HEK293 (cell line): ENCODE results near the gene ELOVL1.
A peak's percentile ranks its signal among the peaks of the same experiment; 100 is the strongest.

Source experiments
- CTCF ChIA-PET: fragments of 350-600 bp; formaldehyde crosslinking; extraction: SDS; loops from one replicate; lab custom pipeline; 2021; ENCODE audit warnings: antibody characterized with exemption; lab: Yijun Ruan, JAX
- POLR2A ChIA-PET: fragments of 300-600 bp; formaldehyde crosslinking; extraction: SDS; loops from one replicate; lab custom pipeline; 2020; ENCODE audit warnings: antibody characterized with exemption, inconsistent platforms; lab: Yijun Ruan, JAX
- H3K27ac ChIP-seq: fragments of 200-500 bp; sonication (Bioruptor generic); 2 replicates; pipeline ENCODE4 v1.5.1; 2014; ENCODE audit warnings: low read depth, low read length, control low read depth, inconsistent platforms; ENCODE audit errors: extremely low read depth
- H3K36me3 ChIP-seq, 2 experiments: fragments of 200-500 bp in 1 of 2; sonication (Bioruptor generic) in 1 of 2; 1 replicate in 1 of 2; 2 replicates in 1 of 2; pipeline ENCODE4 v1.5.1; 2014 to 2017; ENCODE audit warnings: inconsistent platforms in 2 of 2, low read length in 2 of 2; ENCODE audit not compliant: control insufficient read depth in 2 of 2, insufficient read depth in 1 of 2
- H3K4me1 ChIP-seq: fragments of 200-500 bp; sonication (Bioruptor generic); 2 replicates; pipeline ENCODE4 v1.5.1; 2014; ENCODE audit warnings: mild to moderate bottlenecking, low read length, inconsistent platforms; ENCODE audit not compliant: control insufficient read depth, insufficient read depth
- H3K4me3 ChIP-seq: 2 replicates; pipeline ENCODE4 v1.5.1; 2011; ENCODE audit warnings: low read depth, mild to moderate bottlenecking, control low read depth, low read length, moderate library complexity
- H3K9me3 ChIP-seq: fragments of 200-500 bp; sonication (Bioruptor generic); 2 replicates; pipeline ENCODE4 v1.5.1; 2014; ENCODE audit warnings: low read depth, low read length, inconsistent platforms; ENCODE audit not compliant: control insufficient read depth, insufficient read depth
- EGR2 ChIP-seq: fragments of 450-650 bp; formaldehyde crosslinking; IDR thresholded peaks from 2 replicates; pipeline ENCODE4 v1.5.1; 2016; ENCODE audit warnings: low read depth, missing biosample characterization, missing genetic modification characterization
- KLF1 ChIP-seq: fragments of 450-650 bp; formaldehyde crosslinking; IDR thresholded peaks from 2 replicates; pipeline ENCODE4 v1.5.1; 2016; ENCODE audit warnings: missing biosample characterization, missing genetic modification characterization
- KLF10 ChIP-seq: fragments of 450-650 bp; IDR thresholded peaks from 2 replicates; pipeline ENCODE4 v1.5.1; 2018; ENCODE audit warnings: missing biosample characterization, mild to moderate bottlenecking, missing genetic modification characterization
- ZFHX2 ChIP-seq: fragments of 450-650 bp; formaldehyde crosslinking; conservative IDR thresholded peaks from 2 replicates; pipeline ENCODE4 v1.5.1; 2016; ENCODE audit warnings: missing biosample characterization, missing genetic modification characterization
- ZFP69B ChIP-seq: fragments of 450-650 bp; formaldehyde crosslinking; IDR thresholded peaks from 2 replicates; pipeline ENCODE4 v1.5.1; 2016; ENCODE audit warnings: missing biosample characterization, missing genetic modification characterization
- ZNF133 ChIP-seq: fragments of 450-650 bp; formaldehyde crosslinking; IDR thresholded peaks from 2 replicates; pipeline ENCODE4 v1.5.1; 2016; ENCODE audit warnings: missing biosample characterization, missing genetic modification characterization
- ZNF350 ChIP-seq: fragments of 450-650 bp; formaldehyde crosslinking; IDR thresholded peaks from 2 replicates; pipeline ENCODE4 v1.5.0; 2017; ENCODE audit warnings: missing biosample characterization, mild to moderate bottlenecking, missing genetic modification characterization
- ZNF48 ChIP-seq: fragments of 450-650 bp; formaldehyde crosslinking; IDR thresholded peaks from 2 replicates; pipeline ENCODE4 v1.5.1; 2016; ENCODE audit warnings: missing biosample characterization, missing genetic modification characterization
- ZNF544 ChIP-seq: fragments of 450-650 bp; formaldehyde crosslinking; IDR thresholded peaks from 2 replicates; pipeline ENCODE4 v1.5.0; 2017; ENCODE audit warnings: missing biosample characterization, missing genetic modification characterization
- ZNF560 ChIP-seq: fragments of 450-650 bp; formaldehyde crosslinking; IDR thresholded peaks from 2 replicates; pipeline ENCODE4 v1.5.1; 2017; ENCODE audit warnings: missing biosample characterization, missing genetic modification characterization, borderline replicate concordance
- ZNF747 ChIP-seq: fragments of 450-650 bp; formaldehyde crosslinking; IDR thresholded peaks from 2 replicates; pipeline ENCODE4 v1.5.1; 2016; ENCODE audit warnings: missing biosample characterization, missing genetic modification characterization
- TF ChIP-seq, protein P1 (sequence below): fragments of 450-650 bp; formaldehyde crosslinking; IDR thresholded peaks from 2 replicates; pipeline ENCODE4 v1.5.1; 2016; ENCODE audit warnings: missing biosample characterization, missing genetic modification characterization
- TF ChIP-seq, protein P2 (sequence below): fragments of 450-650 bp; formaldehyde crosslinking; IDR thresholded peaks from 2 replicates; pipeline ENCODE4 v1.5.1; 2017; ENCODE audit warnings: missing biosample characterization, missing genetic modification characterization
- TF ChIP-seq, protein P3 (sequence below): fragments of 450-650 bp; formaldehyde crosslinking; IDR thresholded peaks from 2 replicates; pipeline ENCODE4 v1.5.1; 2016; ENCODE audit warnings: missing biosample characterization, missing genetic modification characterization
- TF ChIP-seq, protein P4 (sequence below): fragments of 450-650 bp; formaldehyde crosslinking; IDR thresholded peaks from 2 replicates; pipeline ENCODE4 v1.5.1; 2017; ENCODE audit warnings: missing biosample characterization, missing genetic modification characterization

The ELOVL1 gene

GRCh38 chr1:43346636-43347035 is 21.2 kb downstream of the ELOVL1 start (continued):
- TF ChIP-seq, protein P1, sequence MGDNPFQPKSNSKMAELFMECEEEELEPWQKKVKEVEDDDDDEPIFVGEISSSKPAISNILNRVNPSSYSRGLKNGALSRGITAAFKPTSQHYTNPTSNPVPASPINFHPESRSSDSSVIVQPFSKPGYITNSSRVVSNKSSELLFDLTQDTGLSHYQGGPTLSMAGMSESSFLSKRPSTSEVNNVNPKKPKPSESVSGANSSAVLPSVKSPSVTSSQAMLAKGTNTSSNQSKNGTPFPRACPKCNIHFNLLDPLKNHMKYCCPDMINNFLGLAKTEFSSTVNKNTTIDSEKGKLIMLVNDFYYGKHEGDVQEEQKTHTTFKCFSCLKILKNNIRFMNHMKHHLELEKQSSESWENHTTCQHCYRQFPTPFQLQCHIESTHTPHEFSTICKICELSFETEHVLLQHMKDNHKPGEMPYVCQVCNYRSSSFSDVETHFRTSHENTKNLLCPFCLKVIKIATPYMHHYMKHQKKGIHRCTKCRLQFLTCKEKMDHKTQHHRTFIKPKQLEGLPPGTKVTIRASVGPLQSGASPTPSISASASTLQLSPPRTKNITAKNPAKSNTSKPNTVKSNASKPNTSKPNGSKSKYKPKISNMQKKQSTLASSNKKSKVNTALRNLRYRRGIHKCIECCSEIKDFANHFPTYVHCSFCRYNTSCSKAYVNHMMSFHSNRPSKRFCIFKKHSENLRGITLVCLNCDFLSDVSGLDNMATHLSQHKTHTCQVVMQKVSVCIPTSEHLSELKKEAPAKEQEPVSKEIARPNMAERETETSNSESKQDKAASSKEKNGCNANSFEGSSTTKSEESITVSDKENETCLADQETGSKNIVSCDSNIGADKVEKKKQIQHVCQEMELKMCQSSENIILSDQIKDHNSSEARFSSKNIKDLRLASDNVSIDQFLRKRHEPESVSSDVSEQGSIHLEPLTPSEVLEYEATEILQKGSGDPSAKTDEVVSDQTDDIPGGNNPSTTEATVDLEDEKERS (tag by site-specific recombination) = no peak
- TF ChIP-seq ZNF747 (tag by site-specific recombination) = no peak

DNA sequence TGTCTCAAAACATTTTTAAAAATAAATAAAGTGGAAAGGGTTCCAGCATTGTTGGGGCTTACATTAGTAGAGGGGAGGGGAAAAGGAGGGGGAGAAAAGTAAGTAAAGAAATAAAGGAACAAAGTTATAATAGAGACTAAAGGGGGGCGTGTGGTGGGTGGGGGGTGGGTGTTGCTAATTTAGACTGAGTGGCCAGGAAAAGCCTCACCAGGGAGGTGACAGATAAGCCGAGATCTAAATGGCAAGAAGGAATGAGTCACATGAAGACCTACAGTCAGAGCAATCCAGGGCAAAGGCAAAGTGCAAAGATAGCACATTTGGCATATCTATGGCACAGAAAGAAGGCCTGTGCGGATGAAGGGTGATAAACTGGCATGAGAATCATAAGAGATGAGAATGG is 22.7 kb downstream of the ELOVL1 start:
- peak; percentile 94 for TF ChIP-seq ZFHX2 (tag by site-specific recombination)
- no peak for TF ChIP-seq ZNF350 (tag by site-specific recombination)
- TF ChIP-seq, protein P2, sequence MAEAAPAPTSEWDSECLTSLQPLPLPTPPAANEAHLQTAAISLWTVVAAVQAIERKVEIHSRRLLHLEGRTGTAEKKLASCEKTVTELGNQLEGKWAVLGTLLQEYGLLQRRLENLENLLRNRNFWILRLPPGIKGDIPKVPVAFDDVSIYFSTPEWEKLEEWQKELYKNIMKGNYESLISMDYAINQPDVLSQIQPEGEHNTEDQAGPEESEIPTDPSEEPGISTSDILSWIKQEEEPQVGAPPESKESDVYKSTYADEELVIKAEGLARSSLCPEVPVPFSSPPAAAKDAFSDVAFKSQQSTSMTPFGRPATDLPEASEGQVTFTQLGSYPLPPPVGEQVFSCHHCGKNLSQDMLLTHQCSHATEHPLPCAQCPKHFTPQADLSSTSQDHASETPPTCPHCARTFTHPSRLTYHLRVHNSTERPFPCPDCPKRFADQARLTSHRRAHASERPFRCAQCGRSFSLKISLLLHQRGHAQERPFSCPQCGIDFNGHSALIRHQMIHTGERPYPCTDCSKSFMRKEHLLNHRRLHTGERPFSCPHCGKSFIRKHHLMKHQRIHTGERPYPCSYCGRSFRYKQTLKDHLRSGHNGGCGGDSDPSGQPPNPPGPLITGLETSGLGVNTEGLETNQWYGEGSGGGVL (tag by site-specific recombination) = peak; percentile 13; the same call in 1 of the 2 replicates
- peak; percentile 96 for TF ChIP-seq EGR2 (tag by site-specific recombination)
- TF ChIP-seq, protein P3, sequence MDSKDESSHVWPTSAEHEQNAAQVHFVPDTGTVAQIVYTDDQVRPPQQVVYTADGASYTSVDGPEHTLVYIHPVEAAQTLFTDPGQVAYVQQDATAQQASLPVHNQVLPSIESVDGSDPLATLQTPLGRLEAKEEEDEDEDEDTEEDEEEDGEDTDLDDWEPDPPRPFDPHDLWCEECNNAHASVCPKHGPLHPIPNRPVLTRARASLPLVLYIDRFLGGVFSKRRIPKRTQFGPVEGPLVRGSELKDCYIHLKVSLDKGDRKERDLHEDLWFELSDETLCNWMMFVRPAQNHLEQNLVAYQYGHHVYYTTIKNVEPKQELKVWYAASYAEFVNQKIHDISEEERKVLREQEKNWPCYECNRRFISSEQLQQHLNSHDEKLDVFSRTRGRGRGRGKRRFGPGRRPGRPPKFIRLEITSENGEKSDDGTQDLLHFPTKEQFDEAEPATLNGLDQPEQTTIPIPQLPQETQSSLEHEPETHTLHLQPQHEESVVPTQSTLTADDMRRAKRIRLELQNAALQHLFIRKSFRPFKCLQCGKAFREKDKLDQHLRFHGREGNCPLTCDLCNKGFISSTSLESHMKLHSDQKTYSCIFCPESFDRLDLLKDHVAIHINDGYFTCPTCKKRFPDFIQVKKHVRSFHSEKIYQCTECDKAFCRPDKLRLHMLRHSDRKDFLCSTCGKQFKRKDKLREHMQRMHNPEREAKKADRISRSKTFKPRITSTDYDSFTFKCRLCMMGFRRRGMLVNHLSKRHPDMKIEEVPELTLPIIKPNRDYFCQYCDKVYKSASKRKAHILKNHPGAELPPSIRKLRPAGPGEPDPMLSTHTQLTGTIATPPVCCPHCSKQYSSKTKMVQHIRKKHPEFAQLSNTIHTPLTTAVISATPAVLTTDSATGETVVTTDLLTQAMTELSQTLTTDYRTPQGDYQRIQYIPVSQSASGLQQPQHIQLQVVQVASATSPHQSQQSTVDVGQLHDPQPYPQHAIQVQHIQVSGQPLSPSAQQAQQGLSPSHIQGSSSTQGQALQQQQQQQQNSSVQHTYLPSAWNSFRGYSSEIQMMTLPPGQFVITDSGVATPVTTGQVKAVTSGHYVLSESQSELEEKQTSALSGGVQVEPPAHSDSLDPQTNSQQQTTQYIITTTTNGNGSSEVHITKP (tag by site-specific recombination) = peak; percentile 29; the same call in 1 of the 2 replicates
- TF ChIP-seq KLF10 = peak; percentile 72; the same call in 1 of the 2 replicates
- TF ChIP-seq, protein P4, sequence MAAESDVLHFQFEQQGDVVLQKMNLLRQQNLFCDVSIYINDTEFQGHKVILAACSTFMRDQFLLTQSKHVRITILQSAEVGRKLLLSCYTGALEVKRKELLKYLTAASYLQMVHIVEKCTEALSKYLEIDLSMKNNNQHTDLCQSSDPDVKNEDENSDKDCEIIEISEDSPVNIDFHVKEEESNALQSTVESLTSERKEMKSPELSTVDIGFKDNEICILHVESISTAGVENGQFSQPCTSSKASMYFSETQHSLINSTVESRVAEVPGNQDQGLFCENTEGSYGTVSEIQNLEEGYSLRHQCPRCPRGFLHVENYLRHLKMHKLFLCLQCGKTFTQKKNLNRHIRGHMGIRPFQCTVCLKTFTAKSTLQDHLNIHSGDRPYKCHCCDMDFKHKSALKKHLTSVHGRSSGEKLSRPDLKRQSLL (tag by site-specific recombination) = no peak
- TF ChIP-seq KLF1 (tag by site-specific recombination) = peak; percentile 53
- TF ChIP-seq ZNF48 (tag by site-specific recombination) = no peak
- CTCF ChIA-PET = interaction anchor here (0.7 kb wide), 1 partner anchor 16 kb away, joined by 3 read pairs; no protein-coding TSS in a partner anchor
- POLR2A ChIA-PET = no interaction called here
- 0 out of 2 replicates have a peak, but pooled peaks cover 3% of the 10 kb centered on the region for H3K4me1 ChIP-seq
- no peak overlapping the region for H3K27ac ChIP-seq
- H3K36me3 ChIP-seq = no peaks in the 10 kb centered on the region
- H3K9me3 ChIP-seq = no peaks in the 10 kb centered on the region
- no peak overlapping the region for H3K4me3 ChIP-seq

DNA sequence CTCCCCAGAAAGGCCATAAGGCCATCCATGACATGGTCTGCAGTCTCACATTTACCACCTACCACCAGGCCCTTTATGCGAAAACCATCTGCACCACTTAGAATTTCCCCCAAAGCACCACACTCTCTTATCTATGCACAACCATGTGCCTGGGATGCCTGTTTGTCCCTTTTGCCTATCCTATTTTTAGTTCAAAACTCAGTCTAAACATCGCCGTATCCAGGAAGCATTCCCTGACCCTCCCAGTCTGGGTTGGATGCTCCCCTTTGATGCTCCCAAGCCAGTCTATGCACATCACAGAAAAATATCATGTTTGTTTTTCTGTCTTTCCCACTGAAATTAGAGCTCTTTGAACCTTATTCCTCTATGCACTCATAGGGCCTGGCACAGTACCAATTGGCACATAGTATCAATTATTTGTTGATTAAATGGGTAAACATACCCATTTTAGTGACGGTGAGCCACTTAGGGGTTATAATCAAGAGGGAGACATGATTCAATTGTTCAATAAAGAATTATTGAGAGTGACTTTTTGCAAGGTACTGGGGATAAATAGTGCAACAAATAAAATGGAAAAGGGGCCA is 23.5 kb downstream of the ELOVL1 start:
- no peaks in the 10 kb centered on the region for H3K4me1 ChIP-seq
- H3K27ac ChIP-seq = no peak overlapping the region
- ChIA-PET CTCF (interaction anchor here (0.7 kb wide), 1 partner anchor 15 kb away, joined by 3 read pairs; no protein-coding TSS in a partner anchor), POLR2A (no interaction called here)
- no peak overlapping the region for H3K4me3 ChIP-seq
- H3K36me3 ChIP-seq = no peaks in the 10 kb centered on the region
- no peaks in the 10 kb centered on the region for H3K9me3 ChIP-seq
- TF ChIP-seq ZNF544 (tag by site-specific recombination) = no peak
- no peak for TF ChIP-seq ZFP69B
- TF ChIP-seq ZNF560 (tag by site-specific recombination) = no peak
- no peak for TF ChIP-seq ZNF133
